HEK293 (cell line): Measurements from ENCODE around the gene INTS6L.

Experiments used
- CTCF ChIP-seq: fragments of 450-650 bp; formaldehyde crosslinking; IDR thresholded peaks from 2 replicates; pipeline ENCODE4 v1.5.1; 2016; ENCODE audit warnings: missing biosample characterization, missing genetic modification characterization
- KLF7 ChIP-seq: fragments of 450-650 bp; formaldehyde crosslinking; IDR thresholded peaks from 2 replicates; pipeline ENCODE4 v1.5.1; 2016; ENCODE audit warnings: missing biosample characterization, missing genetic modification characterization, borderline replicate concordance
- REST ChIP-seq: fragments of 450-650 bp; formaldehyde crosslinking; IDR thresholded peaks from 2 replicates; pipeline ENCODE4 v1.5.1; 2016; ENCODE audit warnings: missing biosample characterization, missing genetic modification characterization
- YY1 ChIP-seq: fragments of 450-650 bp; formaldehyde crosslinking; IDR thresholded peaks from 2 replicates; pipeline ENCODE4 v1.5.1; 2018; ENCODE audit warnings: missing biosample characterization, missing genetic modification characterization
- ZFP69B ChIP-seq: fragments of 450-650 bp; formaldehyde crosslinking; IDR thresholded peaks from 2 replicates; pipeline ENCODE4 v1.5.1; 2016; ENCODE audit warnings: missing biosample characterization, missing genetic modification characterization
- ZNF19 ChIP-seq: fragments of 450-650 bp; formaldehyde crosslinking; IDR thresholded peaks from 2 replicates; pipeline ENCODE4; 2016; ENCODE audit warnings: missing biosample characterization, missing genetic modification characterization, low read depth
- ZNF785 ChIP-seq: fragments of 450-650 bp; formaldehyde crosslinking; IDR thresholded peaks from 2 replicates; pipeline ENCODE4 v1.5.1; 2016; ENCODE audit warnings: missing biosample characterization, missing genetic modification characterization

GRCh38 chrX:135497736-135498135 lies 22.7 kb upstream of the INTS6L start:
- TF ChIP-seq ZFP69B (tag by site-specific recombination) (no peak), CTCF (tag by site-specific recombination) (no peak), KLF7 (tag by site-specific recombination) (no peak), YY1 (no peak), ZNF19 (no peak), ZNF785 (tag by site-specific recombination) (no peak), REST (no peak)
